Renal cortex interstitium (tissue), 11 donors: ENCODE data around the gene TJP3. TPM values are rescaled to one million over a fixed set of nuclear protein-coding genes. Genes with fewer than 3 reads are reported as not detected.

Experiments
- DNase-seq, 11 donors: peaks; one replicate each; pipeline ENCODE4 v3.0.0-alpha.2; 2013; ENCODE audit warnings: low read depth in 9 of 11, low spot score in 4 of 11; ENCODE audit errors: extremely low read depth in 1 of 11
- polyA plus RNA-seq, 3 donors: library from polyadenylated mRNA; unstranded; fragments of 120-200 nt; gene quantifications; one replicate each; pipeline ENCODE4 v1.2.1, GENCODE V29; 2013; ENCODE audit not compliant: insufficient read length in 3 of 3

The TJP3 gene
- polyA plus RNA-seq, 3 donors: 8.3 to 14.8 (median 11.1) TPM

GRCh38 chr19:3669947-3670795, 38.0 kb upstream of the TJP3 start:
- DNase-seq: no peak

- no peak for DNase-seq
Measured at GRCh38 chr19:3670796-3671679, 37.1 kb upstream of the TJP3 start.

GRCh38 chr19:3671680-3672574, 36.3 kb upstream of the TJP3 start:
- no peak for DNase-seq

GRCh38 chr19:3672575-3672948, 35.6 kb upstream of the TJP3 start:
- no peak for DNase-seq

GRCh38 chr19:3672993-3673392, 35.2 kb upstream of the TJP3 start:
- no peak for DNase-seq

- DNase-seq: no peak
Measured at GRCh38 chr19:3673506-3674439, 34.4 kb upstream of the TJP3 start.

- peak in 1 of 11 donors; percentile 53 for DNase-seq
Measured at GRCh38 chr19:3674784-3675543, 33.2 kb upstream of the TJP3 start.

GRCh38 chr19:3678188-3678587, 30.0 kb upstream of the TJP3 start:
- DNase-seq: no peak

GRCh38 chr19:3679138-3679537, 29.0 kb upstream of the TJP3 start:
- no peak for DNase-seq

- no peak for DNase-seq
Measured at GRCh38 chr19:3679581-3679980, 28.6 kb upstream of the TJP3 start.

GRCh38 chr19:3680939-3681338, 27.2 kb upstream of the TJP3 start:
- DNase-seq: no peak

- no peak for DNase-seq
Measured at GRCh38 chr19:3682286-3682685, 25.9 kb upstream of the TJP3 start.

GRCh38 chr19:3682741-3683404, 25.3 kb upstream of the TJP3 start:
- no peak for DNase-seq

GRCh38 chr19:3683405-3684053, 24.7 kb upstream of the TJP3 start:
- DNase-seq: no peak

- DNase-seq: no peak
Measured at GRCh38 chr19:3684054-3684816, 23.9 kb upstream of the TJP3 start.
